Kidney capillary endothelial cell (primary cell): ENCODE data around the gene KCTD7.
"Not testable (repeated sequence)": the region's sequence is repeated elsewhere in the genome, so short reads cannot be mapped to it uniquely, and the experiment has no call there.

ENCODE experiments used
- DNase-seq: peaks from one replicate; pipeline ENCODE4 v3.0.0-alpha.2; 2018; ENCODE audit warnings: low spot score

The KCTD7 gene

GRCh38 chr7:66617295-66617694 is 11.4 kb upstream of the KCTD7 start:
- DNase-seq: no peak

GRCh38 chr7:66619341-66619948 is 9.2 kb upstream of the KCTD7 start:
- not testable (repeated sequence) for DNase-seq

- DNase-seq: no peak
These were observed 2.2 kb upstream of the KCTD7 start for GRCh38 chr7:66626331-66626934.

- DNase-seq: no peak
These were observed 1.5 kb upstream of the KCTD7 start for GRCh38 chr7:66627151-66627681.

DNA sequence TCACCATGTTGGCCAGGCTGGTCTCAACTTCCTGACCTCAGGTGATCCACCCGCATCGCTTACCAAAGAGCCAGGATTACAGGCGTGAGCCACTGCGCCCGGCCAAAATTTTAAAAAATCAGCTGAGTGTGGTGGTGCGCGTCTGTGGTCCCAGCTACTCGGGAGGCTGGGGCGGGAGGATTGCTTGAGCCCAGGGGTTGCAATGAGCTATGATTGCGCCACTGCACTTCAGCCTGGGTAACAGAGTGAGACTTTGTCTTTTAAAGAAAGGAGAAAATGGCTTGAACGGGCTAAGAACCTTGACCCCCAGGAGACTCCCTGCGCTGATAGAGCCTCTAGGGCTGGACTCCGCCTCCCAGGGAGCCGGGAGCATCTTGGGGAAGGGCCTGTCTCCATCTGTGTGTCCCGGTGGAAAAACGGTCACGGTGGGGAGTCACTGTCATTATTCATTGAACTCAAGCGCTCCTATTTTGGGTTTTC is 760 bp upstream of the KCTD7 start:
- no peak for DNase-seq

GRCh38 chr7:66629222-66630062 is 761 bp downstream of the KCTD7 start:
- no peak for DNase-seq

DNA sequence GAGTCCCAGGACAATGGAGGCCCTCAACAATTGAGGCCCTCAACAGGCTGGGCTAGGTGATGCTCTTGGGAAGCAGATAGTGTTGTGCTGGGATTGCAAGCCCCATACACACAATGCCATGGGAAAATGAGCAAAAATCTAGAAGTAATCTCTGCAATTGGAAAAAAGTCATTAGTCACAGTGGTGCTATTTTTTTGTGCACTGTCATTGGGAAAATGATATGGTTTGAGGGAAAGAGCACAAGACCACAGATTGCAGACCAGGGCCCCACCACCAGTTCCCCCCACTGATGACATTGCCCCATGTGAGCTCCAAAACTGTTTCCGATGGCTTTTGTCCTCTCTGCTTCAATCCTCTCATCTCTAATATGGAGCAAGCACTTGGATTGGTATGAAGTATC is 1.9 kb downstream of the KCTD7 start:
- DNase-seq: no peak

DNA sequence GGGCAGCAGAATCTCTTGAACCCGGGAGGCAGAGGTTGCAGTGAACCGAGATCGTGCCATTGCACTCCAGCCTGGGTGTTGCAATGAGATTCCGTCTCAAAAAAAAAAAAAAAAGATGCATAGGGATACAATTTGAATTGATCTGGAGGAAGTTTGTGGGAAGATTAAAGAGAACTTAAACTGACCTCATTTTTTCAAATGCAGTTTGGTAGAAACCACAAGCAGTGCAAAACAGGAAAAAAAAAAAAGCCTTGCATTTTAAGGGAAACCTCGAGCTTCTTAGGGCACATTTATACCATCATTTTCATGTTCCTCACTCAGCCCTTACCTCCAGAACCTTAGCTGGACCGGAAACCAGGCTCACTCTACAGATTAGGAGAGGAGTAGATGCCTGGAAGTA is 2.8 kb downstream of the KCTD7 start:
- no peak for DNase-seq

DNA sequence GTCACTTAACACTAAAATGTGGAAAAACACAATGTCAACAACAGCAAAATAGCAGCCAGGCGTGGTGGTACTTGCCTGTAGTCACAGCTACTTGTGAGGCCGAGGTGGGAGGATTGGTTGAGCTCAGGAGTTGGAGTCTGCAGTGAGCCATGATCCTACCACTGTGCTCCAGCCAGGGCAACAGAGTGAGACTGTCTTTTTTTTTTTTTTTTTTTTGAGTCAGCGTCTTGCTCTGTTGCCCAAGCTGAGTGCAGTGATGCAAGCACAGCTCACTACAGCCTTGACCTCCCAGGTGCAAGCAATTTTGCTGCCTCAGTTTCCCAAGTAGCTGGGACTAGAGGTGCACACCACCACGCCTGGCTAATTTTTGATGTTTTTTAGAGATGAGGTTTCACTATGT is 6.1 kb downstream of the KCTD7 start:
- DNase-seq: no peak

GRCh38 chr7:66635322-66635981 is 6.8 kb downstream of the KCTD7 start:
- not testable (repeated sequence) for DNase-seq

DNA sequence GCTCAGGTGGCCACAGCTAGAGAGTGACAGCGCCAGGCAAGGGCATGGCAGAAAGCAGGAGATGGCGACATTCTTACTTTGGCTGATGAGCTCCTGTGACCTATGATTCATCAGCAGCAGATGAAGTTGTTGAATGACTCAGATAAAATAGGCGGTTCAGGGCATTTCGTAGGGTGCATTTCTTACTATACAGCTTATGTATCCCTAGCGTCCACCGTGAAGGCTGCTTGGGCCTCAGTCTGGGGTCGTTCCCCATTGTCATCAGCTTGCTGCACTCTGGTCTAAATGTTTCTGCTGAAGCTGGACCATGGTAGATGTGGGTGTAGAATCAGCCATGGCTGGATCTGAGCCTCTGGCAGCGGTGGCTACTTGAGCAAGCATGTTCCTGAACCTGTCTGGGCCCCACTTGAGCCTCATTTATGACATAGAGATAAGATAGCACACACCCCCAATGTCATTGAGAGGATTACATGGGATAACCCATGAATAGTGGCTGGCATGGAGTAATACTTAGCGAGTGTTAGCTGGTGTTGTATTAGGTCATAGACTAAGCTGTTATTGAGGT is 7.4 kb downstream of the KCTD7 start:
- not testable (repeated sequence) for DNase-seq

- DNase-seq: no peak
These were observed 9.8 kb downstream of the KCTD7 start for GRCh38 chr7:66638309-66639099.

- no peak for DNase-seq
These were observed 11.1 kb downstream of the KCTD7 start for GRCh38 chr7:66639773-66640172.

GRCh38 chr7:66640802-66641525 is 12.3 kb downstream of the KCTD7 start:
- DNase-seq: no peak

DNA sequence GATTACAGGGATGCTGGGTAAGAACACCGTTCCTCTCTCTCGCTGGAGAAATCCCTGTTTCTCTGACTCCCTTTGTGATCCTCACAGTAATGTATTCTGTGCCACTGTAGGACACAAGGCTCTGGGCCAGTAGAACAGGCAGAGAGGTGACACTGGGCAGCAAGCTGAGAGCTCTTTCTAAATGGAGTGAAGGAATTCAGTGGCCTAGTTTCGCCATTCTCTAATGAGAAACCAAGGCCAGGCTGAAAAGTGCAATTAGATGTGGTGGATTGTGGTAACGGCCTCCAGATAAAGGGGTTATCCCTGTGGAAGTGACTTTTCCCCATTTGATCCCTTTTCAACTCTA is 12.8 kb downstream of the KCTD7 start:
- DNase-seq: no peak

- DNase-seq: no peak
These were observed 13.5 kb downstream of the KCTD7 start for GRCh38 chr7:66642186-66642585.

- DNase-seq: no peak
These were observed 14.3 kb downstream of the KCTD7 start for GRCh38 chr7:66642932-66643331.

- no peak for DNase-seq
These were observed 14.7 kb downstream of the KCTD7 start for GRCh38 chr7:66643395-66643794.

DNA sequence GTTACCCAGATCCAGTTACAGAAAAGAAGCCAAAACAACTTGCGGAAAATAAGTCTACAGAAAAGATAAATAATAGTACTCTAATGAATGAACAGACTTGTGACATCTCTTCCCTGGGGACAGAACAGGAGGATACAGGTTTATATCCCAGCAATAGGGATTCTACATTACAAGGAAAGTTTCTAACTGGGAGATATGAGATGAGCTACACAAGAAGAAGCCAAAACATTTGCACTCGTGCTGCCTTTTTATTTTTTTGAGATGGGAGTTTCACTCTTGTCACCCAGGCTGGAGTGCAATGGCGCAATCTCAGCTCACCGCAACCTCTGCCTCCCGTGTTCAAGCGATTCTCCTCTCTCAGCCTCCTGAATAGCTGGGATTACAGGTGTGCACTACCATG is 22.3 kb downstream of the KCTD7 start:
- not testable (repeated sequence) for DNase-seq

DNA sequence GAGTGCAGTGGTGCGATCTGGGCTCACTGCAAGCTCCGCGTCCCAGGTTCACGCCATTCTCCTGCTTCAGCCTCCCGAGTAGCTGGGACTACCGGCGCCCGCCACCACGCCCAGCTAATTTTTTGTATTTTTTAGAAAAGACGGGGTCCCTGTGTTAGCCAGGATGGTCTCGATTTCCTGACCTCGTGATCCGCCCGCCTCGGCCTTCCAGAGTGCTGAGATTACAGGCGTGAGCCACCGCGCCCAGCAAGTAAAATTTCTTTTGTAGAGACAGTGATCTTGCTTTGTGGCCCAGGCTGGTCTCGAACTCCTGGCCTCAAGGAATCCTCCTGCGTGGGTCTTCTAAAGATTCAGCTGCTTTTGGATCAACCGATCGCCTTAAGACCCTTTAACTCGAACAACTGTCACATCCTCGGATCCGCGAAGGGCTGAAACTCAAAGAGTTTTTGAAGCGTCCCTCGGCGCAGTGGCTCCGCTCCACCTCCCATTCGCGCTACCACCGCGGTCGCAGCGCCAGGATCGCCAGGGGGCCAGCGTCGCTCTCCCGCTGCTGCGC is 25.1 kb downstream of the KCTD7 start:
- DNase-seq: not testable (repeated sequence)
